ENCODE results near the gene GCDH. TPM values are rescaled to one million over a fixed set of nuclear protein-coding genes. Genes with fewer than 3 reads are reported as not detected.

Gene GCDH
- total RNA-seq, 3 donors from 2014 or later = 24.2 to 27.2 (median 24.7) TPM

GRCh38 chr19:12933287-12934072 lies 42.5 kb downstream of the GCDH start, which contains the start of gene FARSA:
Gene FARSA (minus strand): TSS chr19:12933711. CDS start chr19:12933696, 15 bp downstream.
- Histone ChIP-seq H3K4me1 (ENCODE audit: low read depth) (peaks cover 13% of the 10 kb centered on the region), H3K4me3 (peak within 1 kb of the TSS; percentile 82), H3K9me3 (no peaks in the 10 kb centered on the region), H3K36me3 (ENCODE audit: low read depth) (no peaks in the 10 kb centered on the region)
- DNase-seq = peak; percentile 93 to 96 (median 95)
- ATAC-seq = peak; percentile 85
- no peak for TF ChIP-seq CTCF (IDR thresholded peaks at IDR 0.05)
- intact Hi-C loops (cut with DNase I, micrococcal nuclease) = no loop called here

DNA sequence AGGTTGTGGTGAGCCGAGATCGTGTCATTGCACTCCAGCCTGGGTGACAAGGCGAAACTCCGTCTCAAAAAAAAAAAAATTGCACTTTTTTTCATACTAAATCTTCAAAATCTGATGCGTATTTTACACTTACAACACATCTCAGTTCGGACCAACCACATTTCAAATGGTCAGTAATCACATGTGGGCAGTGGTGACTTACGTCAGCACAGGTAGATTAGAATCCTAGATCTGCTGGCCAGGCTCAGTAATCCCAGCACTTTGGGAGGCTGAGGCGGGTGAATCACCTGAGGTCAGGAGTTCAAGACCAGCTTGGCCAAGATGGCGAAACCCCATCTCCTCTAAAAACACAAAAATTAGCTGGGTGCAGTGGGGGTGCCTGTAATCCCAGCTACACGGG lies 44.1 kb downstream of the GCDH start:
- Histone ChIP-seq H3K9me3 (no peaks in the 10 kb centered on the region), H3K4me1 (ENCODE audit: low read depth) (peaks cover 20% of the 10 kb centered on the region), H3K4me3 (no peak overlapping the region), H3K36me3 (ENCODE audit: low read depth) (no peaks in the 10 kb centered on the region)
- ATAC-seq (no peak), DNase-seq (no peak)
- intact Hi-C loops (cut with DNase I, micrococcal nuclease) = no loop called here
- TF ChIP-seq CTCF (IDR thresholded peaks at IDR 0.05) = no peak

DNA sequence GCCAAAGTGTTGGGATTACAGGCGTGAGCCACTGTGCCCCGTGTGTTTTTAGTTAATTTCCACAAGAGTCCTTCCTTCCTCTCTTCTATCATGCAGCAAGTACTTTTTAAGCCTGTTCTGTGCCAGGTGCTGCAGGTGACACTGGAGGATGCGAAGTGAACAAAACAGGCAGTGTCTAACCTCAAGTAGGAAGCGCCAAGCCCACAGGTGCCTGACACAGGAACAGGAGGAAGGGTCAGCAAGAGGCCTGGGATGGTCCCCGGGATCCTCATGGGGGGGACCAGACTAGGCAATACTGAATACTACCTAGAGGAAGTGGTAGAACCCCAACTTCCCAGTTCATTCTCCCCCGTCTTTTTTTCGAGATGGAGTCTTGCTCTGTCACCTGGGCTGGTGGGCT lies 45.6 kb downstream of the GCDH start:
- Histone ChIP-seq H3K4me1 (ENCODE audit: low read depth) (peaks cover 28% of the 10 kb centered on the region), H3K9me3 (no peaks in the 10 kb centered on the region), H3K36me3 (ENCODE audit: low read depth) (no peaks in the 10 kb centered on the region), H3K4me3 (no peak overlapping the region)
- no peak for TF ChIP-seq CTCF (IDR thresholded peaks at IDR 0.05)
- intact Hi-C loops (cut with DNase I, micrococcal nuclease) = no loop called here
- DNase-seq (no peak), ATAC-seq (no peak)

DNA sequence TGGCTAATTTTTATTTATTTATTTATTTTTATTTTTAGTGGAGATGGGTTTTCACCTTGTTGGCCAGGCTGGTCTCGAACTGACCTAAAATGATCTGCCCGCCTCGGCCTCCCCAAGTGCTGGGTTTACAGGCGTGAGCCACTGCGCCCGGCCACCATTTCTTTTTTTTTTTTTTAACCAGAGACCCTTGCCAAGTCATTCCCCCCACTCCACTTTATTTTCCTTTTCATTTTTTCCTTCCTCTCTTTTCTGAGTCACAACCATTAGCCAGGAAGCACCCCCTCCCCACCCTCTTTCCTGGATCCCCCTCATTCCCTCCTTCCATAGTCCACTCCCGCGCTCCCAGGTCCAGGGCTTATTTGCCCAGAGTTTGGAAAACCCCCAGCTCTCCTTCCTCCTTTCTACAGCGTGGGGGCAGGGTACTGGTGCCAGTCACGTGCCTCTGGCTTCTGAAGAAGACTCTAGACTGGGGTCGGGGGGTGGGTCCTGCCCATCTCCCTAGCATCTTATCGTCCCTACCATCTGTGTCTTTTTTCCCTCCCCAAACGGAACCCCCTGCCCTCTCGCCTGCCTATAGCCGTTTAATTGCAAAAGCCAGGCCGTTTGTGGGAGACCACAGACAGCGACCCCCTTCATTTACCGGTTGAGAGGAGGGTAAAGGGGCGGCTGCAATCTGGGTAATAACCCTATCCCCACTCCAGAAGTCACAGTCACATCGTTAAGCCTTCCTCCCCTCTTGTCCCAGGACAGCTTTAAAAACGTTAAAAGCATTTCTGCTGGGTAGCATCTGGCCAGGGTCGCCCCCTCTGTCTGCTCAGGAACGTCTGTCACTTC lies 46.4 kb downstream of the GCDH start:
- intact Hi-C loops (cut with DNase I, micrococcal nuclease) = no loop called here
- TF ChIP-seq CTCF (IDR thresholded peaks at IDR 0.05) = no peak
- DNase-seq (peak in 1 of 3 donors; percentile 49), ATAC-seq (no peak)
- no peak overlapping the region for H3K4me3 ChIP-seq
- H3K36me3 ChIP-seq (ENCODE audit: low read depth) = no peaks in the 10 kb centered on the region
- no peaks in the 10 kb centered on the region for H3K9me3 ChIP-seq
- H3K4me1 ChIP-seq (ENCODE audit: low read depth) = peaks cover 27% of the 10 kb centered on the region

DNA sequence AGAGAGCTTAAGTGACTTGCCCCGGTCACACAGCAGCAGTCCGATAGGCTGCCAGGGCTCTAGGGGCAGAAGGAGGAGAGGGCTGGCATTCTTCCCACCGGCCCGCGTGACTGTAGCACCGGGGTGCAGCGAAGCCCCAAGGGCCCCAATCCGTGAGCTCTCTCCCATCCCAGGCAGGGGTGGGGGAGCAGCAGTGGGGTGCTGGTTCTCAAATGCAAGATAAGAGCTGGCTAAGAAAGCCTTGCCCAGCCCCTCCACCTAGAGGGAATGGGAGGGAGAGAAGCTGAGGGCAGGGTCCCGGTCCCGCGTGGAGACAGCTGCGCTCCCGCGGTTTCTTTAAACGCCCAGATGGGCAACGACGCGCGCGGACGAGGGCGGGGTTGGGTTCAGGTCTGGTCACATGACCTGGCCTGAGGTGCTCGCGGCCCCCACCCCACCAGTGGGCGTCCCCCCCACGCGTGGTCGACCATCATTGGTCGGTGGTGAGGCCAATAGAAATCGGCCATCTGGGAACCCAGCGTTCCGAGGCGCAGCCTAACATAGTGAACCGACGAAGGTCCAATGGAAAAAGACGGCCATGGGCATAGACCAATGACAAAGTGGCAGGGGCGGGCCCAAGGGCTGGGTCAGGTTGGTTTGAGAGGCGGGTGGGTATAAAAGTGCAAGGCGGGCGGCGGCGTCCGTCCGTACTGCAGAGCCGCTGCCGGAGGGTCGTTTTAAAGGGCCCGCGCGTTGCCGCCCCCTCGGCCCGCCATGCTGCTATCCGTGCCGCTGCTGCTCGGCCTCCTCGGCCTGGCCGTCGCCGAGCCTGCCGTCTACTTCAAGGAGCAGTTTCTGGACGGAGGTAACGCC lies 47.2 kb downstream of the GCDH start, which contains the start of gene CALR:
CALR (plus strand) TSS at position 683 of the 852 bp plus-strand sequence; CDS start at position 754, 71 bp downstream.
- peak within 1 kb of the TSS; percentile 98 for H3K4me3 ChIP-seq
- H3K36me3 ChIP-seq (ENCODE audit: low read depth) = no peaks in the 10 kb centered on the region
- peaks cover 23% of the 10 kb centered on the region for H3K4me1 ChIP-seq (ENCODE audit: low read depth)
- TF ChIP-seq CTCF (IDR thresholded peaks at IDR 0.05) = peak; percentile 18
- ATAC-seq (peak; percentile 90), DNase-seq (peak; percentile 99 to 100 (median 99))
- intact Hi-C loops (cut with DNase I, micrococcal nuclease) = no loop called here
- H3K9me3 ChIP-seq = no peaks in the 10 kb centered on the region
